Keratinocyte (primary cell): ENCODE data around the gene NTNG1. TPM values are rescaled to one million over a fixed set of nuclear protein-coding genes. Genes with fewer than 3 reads are reported as not detected.
A peak's percentile ranks its signal among the peaks of the same experiment; 100 is the strongest.

Experiments used
- DNase-seq: peaks from one replicate; pipeline ENCODE4 v3.0.0-alpha.2; 2011; ENCODE audit warnings: low read depth, missing footprints, low spot score
- FAIRE-seq: peaks from 2 replicates; lab custom pipeline; 2011; peaks lifted over from hg19 to GRCh38; lab: Jason Lieb, UNC
- H2AFZ ChIP-seq: 2 replicates; pipeline ENCODE4 v1.6.0; 2012; ENCODE audit warnings: low read length, control low read depth, inconsistent platforms; ENCODE audit not compliant: control insufficient read depth
- H3K27ac ChIP-seq: 2 replicates; pipeline ENCODE4 v1.5.1; 2011; ENCODE audit warnings: low read length; ENCODE audit not compliant: control insufficient read depth, insufficient read depth
- H3K27me3 ChIP-seq: 3 replicates; pipeline ENCODE4 v1.6.0; 2011; ENCODE audit warnings: low read length; ENCODE audit not compliant: control insufficient read depth, insufficient read depth; ENCODE audit errors: extremely low read depth
- H3K36me3 ChIP-seq, 2 experiments: 2 replicates in 1 of 2; 3 replicates in 1 of 2; pipeline ENCODE4 v1.5.1; 2011; ENCODE audit warnings: low read length in 2 of 2, mild to moderate bottlenecking in 1 of 2; ENCODE audit not compliant: control insufficient read depth in 2 of 2, insufficient read depth in 2 of 2; ENCODE audit errors: extremely low read depth in 1 of 2
- H3K4me1 ChIP-seq: 3 replicates; pipeline ENCODE4 v1.5.1; 2011; ENCODE audit warnings: low read length; ENCODE audit not compliant: control insufficient read depth, insufficient read depth; ENCODE audit errors: extremely low read depth
- H3K4me2 ChIP-seq: 3 replicates; pipeline ENCODE4 v1.6.0; 2011; ENCODE audit warnings: low read depth, low read length; ENCODE audit not compliant: control insufficient read depth, insufficient read depth; ENCODE audit errors: extremely low read depth
- H3K4me3 ChIP-seq, 3 experiments: fragments of 200-600 bp in 1 of 3; sonication (generic) in 1 of 3; 2 replicates in 2 of 3; 3 replicates in 1 of 3; pipeline ENCODE4 v1.5.1; 2011 to 2016; ENCODE audit warnings: low read length in 3 of 3, mild to moderate bottlenecking in 3 of 3, control low read depth in 2 of 3, inconsistent platforms in 1 of 3, low read depth in 1 of 3, mixed read lengths in 1 of 3, mixed run types in 1 of 3, moderate library complexity in 1 of 3; ENCODE audit not compliant: control insufficient read depth in 2 of 3, insufficient read depth in 2 of 3; ENCODE audit errors: extremely low read depth in 1 of 3
- H3K79me2 ChIP-seq: 2 replicates; pipeline ENCODE4 v1.6.0; 2012; ENCODE audit warnings: low read length; ENCODE audit not compliant: control insufficient read depth, insufficient read depth
- H3K9ac ChIP-seq: 3 replicates; pipeline ENCODE4 v1.6.0; 2011; ENCODE audit warnings: low read length; ENCODE audit not compliant: control insufficient read depth, insufficient read depth; ENCODE audit errors: extremely low read depth
- H3K9me1 ChIP-seq: 3 replicates; pipeline ENCODE4 v1.6.0; 2011; ENCODE audit warnings: low read length; ENCODE audit not compliant: control insufficient read depth, insufficient read depth; ENCODE audit errors: extremely low read depth
- H3K9me3 ChIP-seq: 2 replicates; pipeline ENCODE4 v1.5.1; 2012; ENCODE audit warnings: low read depth, low read length; ENCODE audit not compliant: control insufficient read depth
- H4K20me1 ChIP-seq: 3 replicates; pipeline ENCODE4 v1.6.0; 2011; ENCODE audit warnings: low read length; ENCODE audit not compliant: control insufficient read depth, insufficient read depth; ENCODE audit errors: extremely low read depth
- CTCF ChIP-seq, 3 experiments: IDR thresholded peaks in 1 of 3; conservative IDR thresholded peaks in 1 of 3; optimal IDR thresholded peaks in 1 of 3; 2 replicates in 2 of 3; 3 replicates in 1 of 3; pipeline versions ENCODE3 to v1.5.1; 2011; ENCODE audit warnings: low read length in 3 of 3, mild to moderate bottlenecking in 3 of 3, moderate library complexity in 2 of 3, control low read depth in 1 of 3, inconsistent platforms in 1 of 3; ENCODE audit not compliant: insufficient read depth in 2 of 3; ENCODE audit errors: extremely low read depth in 1 of 3
- EZH2 ChIP-seq: IDR thresholded peaks from one replicate; pipeline ENCODE4 v1.6.1; 2012; ENCODE audit warnings: inconsistent platforms, mild to moderate bottlenecking, low read length, moderate library complexity
- dilution Hi-C: fragments of 300-500 bp; cut with MboI; formaldehyde crosslinking; loops from one replicate; pipeline ENCODE4 v1.7.0; 2020; ENCODE audit warnings: low sequenced_read_pairs; ENCODE audit not compliant: extremely low pct_ligation_motif_present
- polyA plus RNA-seq, 5 experiments: library from polyadenylated mRNA; depleted of rRNA in 3 of 5; stranded (reverse) in 3 of 5; stranded (forward) in 1 of 5; unstranded in 1 of 5; fragments of >200 nt; gene quantifications; 1 replicate in 1 of 5; 2 replicates in 3 of 5; 3 replicates in 1 of 5; pipeline versions ENCODE4 v1.2.1 to v1.2.3, GENCODE V29; 2011 to 2012; ENCODE audit warnings: missing spikeins in 2 of 5, low read depth in 1 of 5, low replicate concordance in 1 of 5

Gene NTNG1
- polyA plus RNA-seq, 1 donor (not counting 4 experiments of a cell fraction or from before 2014, with no cell fraction given), result 8.1 TPM

GRCh38 chr1:107276247-107276646 lies 135.4 kb downstream of the NTNG1 start:
- no peak for FAIRE-seq
- dilution Hi-C loops, result no loop called here
- no peaks in the 10 kb centered on the region for H3K27me3 ChIP-seq

GRCh38 chr1:107277022-107277421 lies 136.2 kb downstream of the NTNG1 start:
- Histone ChIP-seq H4K20me1 (no peaks in the 10 kb centered on the region), H3K9ac (no peak overlapping the region), H3K4me1 (no peaks in the 10 kb centered on the region), H3K79me2 (no peaks in the 10 kb centered on the region), H2AFZ (no peak overlapping the region), H3K9me3 (no peaks in the 10 kb centered on the region), H3K9me1 (no peaks in the 10 kb centered on the region), H3K27me3 (no peaks in the 10 kb centered on the region), H3K4me3 (no peak overlapping the region), H3K36me3 (no peaks in the 10 kb centered on the region), H3K27ac (no peak overlapping the region), H3K4me2 (no peak overlapping the region)
- dilution Hi-C loops, result no loop called here
- FAIRE-seq, result peak; percentile 86
- TF ChIP-seq EZH2, result no peak
- TF ChIP-seq CTCF (optimal IDR thresholded peaks at IDR 0.05 in 1 of 3, IDR thresholded peaks at IDR 0.05 in 1 of 3, conservative IDR thresholded peaks at IDR 0.05 in 1 of 3; ENCODE audit: extremely low read depth in 1 of 3, insufficient read depth in 2 of 3, low read length in 3 of 3), result peak; percentile 52 to 62 (median 58)
- no peak for DNase-seq

More at GRCh38 chr1:107276247-107276646, 135.4 kb downstream of the NTNG1 start:
- DNase-seq, result no peak
- H2AFZ ChIP-seq, result no peak overlapping the region
- no peak overlapping the region for H3K4me3 ChIP-seq
- no peak overlapping the region for H3K27ac ChIP-seq
- H3K9ac ChIP-seq, result no peak overlapping the region
- no peak overlapping the region for H3K4me2 ChIP-seq
- H4K20me1 ChIP-seq, result no peaks in the 10 kb centered on the region
- no peaks in the 10 kb centered on the region for H3K9me1 ChIP-seq
- H3K79me2 ChIP-seq, result no peaks in the 10 kb centered on the region
- H3K4me1 ChIP-seq, result no peaks in the 10 kb centered on the region
- no peaks in the 10 kb centered on the region for H3K9me3 ChIP-seq
- TF ChIP-seq CTCF (optimal IDR thresholded peaks at IDR 0.05 in 1 of 3, IDR thresholded peaks at IDR 0.05 in 1 of 3, conservative IDR thresholded peaks at IDR 0.05 in 1 of 3; ENCODE audit: extremely low read depth in 1 of 3, insufficient read depth in 2 of 3, low read length in 3 of 3) (no peak), EZH2 (no peak)
- H3K36me3 ChIP-seq, result no peaks in the 10 kb centered on the region
